ENCODE measurements around the gene ZNF862. TPM values are rescaled to one million over a fixed set of nuclear protein-coding genes. Genes with fewer than 3 reads are reported as not detected.

ZNF862 gene
- total and polyA plus RNA-seq, 2 of the 8 experiments (the other 6 are each of a cell fraction or from before 2014, with no cell fraction given), result 1.8 to 3.9 TPM

GRCh38 chr7:149861728-149862045 lies 23.5 kb downstream of the ZNF862 start:
- Histone ChIP-seq H4K20me1 (replicated peaks in 1 of 2; ENCODE audit: control insufficient read depth in 1 of 2, insufficient read depth in 2 of 2, low read length in 2 of 2) (no peaks in the 10 kb centered on the region), H2BK120ac (replicated peaks; ENCODE audit: low read depth, low read length) (no peak overlapping the region), H3K4me3 (ENCODE audit: extremely low read depth in 1 of 4, insufficient read depth in 2 of 4, low read depth in 3 of 4, low read length in 4 of 4) (no peak overlapping the region), H4K8ac (ENCODE audit: extremely low read depth, insufficient read depth, low read length) (no peak overlapping the region), H3K14ac (ENCODE audit: insufficient read length) (no peak overlapping the region), H3K4ac (replicated peaks; ENCODE audit: insufficient read length, low read depth, low read length) (no peak overlapping the region), H3K27ac (ENCODE audit: low read depth, low read length) (no peak overlapping the region), H2BK20ac (ENCODE audit: low read length) (no peak overlapping the region), H4K5ac (ENCODE audit: insufficient read length, low read depth, low read length) (no peak overlapping the region), H2AK5ac (ENCODE audit: low read depth, low read length) (no peak overlapping the region), H3K27me3 (replicated peaks in 1 of 4; ENCODE audit: control insufficient read depth in 3 of 4, extremely low read depth in 1 of 4, insufficient read depth in 3 of 4, low read length in 3 of 4) (no peaks in the 10 kb centered on the region; a peak in 2 of 7 replicates), H3K18ac (ENCODE audit: extremely low read depth, low read length) (no peak overlapping the region), H4K91ac (replicated peaks; ENCODE audit: insufficient read length, low read length) (no peak overlapping the region), H3K9me3 (ENCODE audit: insufficient read depth in 2 of 2, low read depth in 1 of 2, low read length in 1 of 2) (no peaks in the 10 kb centered on the region), H3K23ac (ENCODE audit: insufficient read length) (no peak overlapping the region), H2BK15ac (ENCODE audit: low read length) (no peak overlapping the region), H3K4me2 (ENCODE audit: insufficient read depth in 1 of 2, low read depth in 2 of 2, low read length in 2 of 2) (no peak overlapping the region), H2BK5ac (ENCODE audit: low read depth, low read length) (no peak overlapping the region), H2AFZ (ENCODE audit: low read length) (no peak overlapping the region), H3K79me1 (ENCODE audit: low read depth, low read length) (no peaks in the 10 kb centered on the region), H3K79me2 (ENCODE audit: control insufficient read depth in 1 of 2, insufficient read depth in 2 of 2, low read length in 2 of 2) (no peaks in the 10 kb centered on the region), H3K36me3 (ENCODE audit: control insufficient read depth in 2 of 4, insufficient read depth in 4 of 4, low read length in 3 of 4) (no peaks in the 10 kb centered on the region), H3K9ac (replicated peaks in 1 of 4; ENCODE audit: extremely low read depth in 1 of 4, low read depth in 3 of 4, low read length in 3 of 4) (no peak overlapping the region), H2BK12ac (ENCODE audit: low read depth, low read length) (no peak overlapping the region), H3K23me2 (ENCODE audit: low read depth, low read length) (no peaks in the 10 kb centered on the region), H3K4me1 (replicated peaks in 1 of 4; ENCODE audit: control insufficient read depth in 3 of 4, insufficient read depth in 4 of 4, low read length in 3 of 4) (no peaks in the 10 kb centered on the region), H3K56ac (replicated peaks; ENCODE audit: insufficient read length, low read depth, low read length) (no peak overlapping the region)
- POLR2A ChIA-PET (ENCODE audit: partially characterized antibody), result interaction anchor here (1.7 kb wide), 1 partner anchor 12 kb away, joined by 5 read pairs; the partner anchor contains the start of gene ATP6V0E2
- DNase-seq (ENCODE audit: low read depth in 1 of 2, low spot score in 2 of 2) (no peak), FAIRE-seq (no peak)
- 87% methylated on average over 13 of the region's 16 CpGs; no CpG with 5 or more reads in 1 of the 2 experiments for WGBS, 2 experiments (ENCODE audit: extremely low coverage in 1 of 2, insufficient coverage in 1 of 2, insufficient read length in 1 of 2, insufficient replicate concordance in 2 of 2, low coverage in 1 of 2, low lambda C conversion rate in 2 of 2, missing lambda C conversion rate in 1 of 2)
- CTCF ChIA-PET (ENCODE audit: partially characterized antibody), result interaction anchor here (0.8 to 5.0 kb wide), 25 partner anchors 8 to 218 kb away, joined by 3 to 68 read pairs (median 4); no protein-coding TSS in a partner anchor
- no peak for TF ChIP-seq CHD2 (IDR thresholded peaks at IDR 0.05; ENCODE audit: low read length)
- TF ChIP-seq BACH1 (IDR thresholded peaks at IDR 0.05; ENCODE audit: low read length), result no peak
- TF ChIP-seq KDM1A (IDR thresholded peaks at IDR 0.05; ENCODE audit: borderline replicate concordance, low read length), result no peak
- TF ChIP-seq CBX5 (IDR thresholded peaks at IDR 0.05; ENCODE audit: low read depth, low read length), result no peak
- TF ChIP-seq KDM4A (IDR thresholded peaks at IDR 0.05; ENCODE audit: low read depth, low read length, severe bottlenecking), result no peak
- TF ChIP-seq SIN3A (conservative IDR thresholded peaks at IDR 0.05 in 1 of 2, IDR thresholded peaks at IDR 0.05 in 1 of 2; ENCODE audit: low read depth in 1 of 2, low read length in 2 of 2), result no peak
- TF ChIP-seq CHD1 (IDR thresholded peaks at IDR 0.05; ENCODE audit: low read depth, low read length), result no peak
- TF ChIP-seq SAP30 (IDR thresholded peaks at IDR 0.05; ENCODE audit: insufficient read depth, insufficient replicate concordance, low read length), result no peak
- no peak for TF ChIP-seq EZH2 (IDR thresholded peaks at IDR 0.05; ENCODE audit: low read depth, low read length, severe bottlenecking)
- no peak for TF ChIP-seq PHF8 (conservative IDR thresholded peaks at IDR 0.05; ENCODE audit: low read depth, low read length)
